ENCODE results near the gene SULT1A1.

DNA sequence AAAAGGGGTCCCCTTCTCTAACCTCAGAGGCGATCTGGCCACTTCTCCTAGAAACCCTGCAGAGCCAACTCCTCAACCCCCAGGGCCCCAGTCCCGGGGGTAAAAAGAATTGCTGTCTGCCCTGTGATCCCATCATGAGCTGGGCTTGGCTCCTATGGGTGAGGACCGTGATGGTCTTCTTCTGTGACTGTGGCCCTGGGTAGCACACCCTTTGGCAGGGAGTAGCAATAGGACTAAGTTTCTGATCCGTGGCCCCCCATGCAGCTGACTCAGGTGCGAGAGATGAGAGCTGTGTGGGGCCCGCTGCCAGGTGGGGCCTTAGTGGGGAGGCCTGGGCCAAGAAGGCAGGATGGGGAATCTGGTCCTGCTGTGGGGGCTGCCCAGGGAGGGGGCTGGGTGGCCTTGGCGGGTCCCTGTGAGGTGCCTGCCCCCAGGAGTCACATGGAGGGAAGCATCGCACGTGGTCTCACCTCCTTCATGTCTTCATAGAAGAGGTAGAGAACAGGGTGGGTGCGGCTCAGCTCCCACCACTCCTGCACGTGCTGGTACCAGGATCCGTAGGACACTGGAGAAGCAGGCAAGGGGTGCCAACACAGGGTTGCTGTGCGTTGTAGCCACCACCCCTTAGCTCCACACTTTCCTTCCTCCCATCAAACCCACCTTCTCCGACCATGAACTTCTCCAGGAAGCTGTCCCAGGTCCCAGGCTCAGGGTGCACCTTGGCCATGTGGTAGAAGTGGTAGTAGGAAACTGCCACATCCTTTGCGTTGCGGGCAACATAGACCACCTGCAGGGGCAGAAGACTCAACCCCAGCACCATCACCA, 3.3 kb downstream of the SULT1A1 start:
- TF ChIP-seq, protein P1, sequence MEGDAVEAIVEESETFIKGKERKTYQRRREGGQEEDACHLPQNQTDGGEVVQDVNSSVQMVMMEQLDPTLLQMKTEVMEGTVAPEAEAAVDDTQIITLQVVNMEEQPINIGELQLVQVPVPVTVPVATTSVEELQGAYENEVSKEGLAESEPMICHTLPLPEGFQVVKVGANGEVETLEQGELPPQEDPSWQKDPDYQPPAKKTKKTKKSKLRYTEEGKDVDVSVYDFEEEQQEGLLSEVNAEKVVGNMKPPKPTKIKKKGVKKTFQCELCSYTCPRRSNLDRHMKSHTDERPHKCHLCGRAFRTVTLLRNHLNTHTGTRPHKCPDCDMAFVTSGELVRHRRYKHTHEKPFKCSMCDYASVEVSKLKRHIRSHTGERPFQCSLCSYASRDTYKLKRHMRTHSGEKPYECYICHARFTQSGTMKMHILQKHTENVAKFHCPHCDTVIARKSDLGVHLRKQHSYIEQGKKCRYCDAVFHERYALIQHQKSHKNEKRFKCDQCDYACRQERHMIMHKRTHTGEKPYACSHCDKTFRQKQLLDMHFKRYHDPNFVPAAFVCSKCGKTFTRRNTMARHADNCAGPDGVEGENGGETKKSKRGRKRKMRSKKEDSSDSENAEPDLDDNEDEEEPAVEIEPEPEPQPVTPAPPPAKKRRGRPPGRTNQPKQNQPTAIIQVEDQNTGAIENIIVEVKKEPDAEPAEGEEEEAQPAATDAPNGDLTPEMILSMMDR (IDR thresholded peaks at IDR 0.05; ENCODE audit: low read length), result no peak
- TF ChIP-seq EZH2 (IDR thresholded peaks at IDR 0.05; ENCODE audit: borderline replicate concordance, low read length), result no peak
